HG03064 (cell line): Measurements from ENCODE around the gene TP53.

Source experiments
- ATAC-seq: cut with Tn5 transposase; IDR thresholded peaks from one replicate; pipeline ENCODE4 v1.9.1; 2021; ENCODE audit warnings: low read depth; ENCODE audit not compliant: unreplicated experiment

Gene TP53

GRCh38 chr17:7687072-7687907, at the start of gene TP53:
TP53 (minus strand) TSS chr17:7687490; CDS start chr17:7676594, 10,896 bp downstream.
- no peak for ATAC-seq

- no peak for ATAC-seq
Measured at GRCh38 chr17:7732981-7733539, 45.8 kb upstream of the TP53 start.

GRCh38 chr17:7729816-7730215, 42.5 kb upstream of the TP53 start:
- ATAC-seq: no peak

GRCh38 chr17:7727886-7728285, 40.6 kb upstream of the TP53 start:
- ATAC-seq: no peak

GRCh38 chr17:7721612-7722011, 34.3 kb upstream of the TP53 start:
- ATAC-seq: no peak

GRCh38 chr17:7720125-7720524, 32.8 kb upstream of the TP53 start:
- no peak for ATAC-seq

- ATAC-seq: no peak
Measured at GRCh38 chr17:7719661-7720060, 32.4 kb upstream of the TP53 start.

- ATAC-seq: no peak
Measured at GRCh38 chr17:7717756-7718350, 30.6 kb upstream of the TP53 start.

GRCh38 chr17:7716901-7717755, 29.8 kb upstream of the TP53 start, which contains the start of gene DNAH2:
DNAH2 (plus strand) TSS chr17:7717744; CDS start chr17:7719735, 1,991 bp downstream.
- ATAC-seq: no peak

- ATAC-seq: no peak
Measured at GRCh38 chr17:7715936-7716886, 28.9 kb upstream of the TP53 start.

- ATAC-seq: no peak
Measured at GRCh38 chr17:7714721-7715594, 27.7 kb upstream of the TP53 start.

- no peak for ATAC-seq
Measured at GRCh38 chr17:7713782-7714181, 26.5 kb upstream of the TP53 start.

GRCh38 chr17:7712111-7712771, 25.0 kb upstream of the TP53 start:
- ATAC-seq: no peak

GRCh38 chr17:7711051-7711755, 23.9 kb upstream of the TP53 start:
- ATAC-seq: no peak

- ATAC-seq: no peak
Measured at GRCh38 chr17:7710301-7710700, 23.0 kb upstream of the TP53 start.

- ATAC-seq: no peak
Measured at GRCh38 chr17:7709031-7709430, 21.7 kb upstream of the TP53 start.

GRCh38 chr17:7707858-7708750, 20.8 kb upstream of the TP53 start:
- no peak for ATAC-seq
